GM21528 (cell line): ENCODE results near the gene TK1.
"Not testable (repeated sequence)": the region's sequence is repeated elsewhere in the genome, so short reads cannot be mapped to it uniquely, and the experiment has no call there.

Experiments
- ATAC-seq: cut with Tn5 transposase; IDR thresholded peaks from one replicate; pipeline ENCODE4 v1.9.1; 2021; ENCODE audit warnings: mild to moderate bottlenecking, moderate library complexity; ENCODE audit not compliant: unreplicated experiment, low FRiP score

Gene TK1

GRCh38 chr17:78180083-78180482 lies 6.8 kb downstream of the TK1 start:
- ATAC-seq, result no peak

- no peak for ATAC-seq
These were observed 7.5 kb downstream of the TK1 start for GRCh38 chr17:78179372-78179771.

- ATAC-seq, result peak; percentile 40
These were observed 10.3 kb downstream of the TK1 start for GRCh38 chr17:78176548-78177025.

GRCh38 chr17:78175643-78175981 lies 11.2 kb downstream of the TK1 start:
- no peak for ATAC-seq

GRCh38 chr17:78174870-78175642 lies 11.8 kb downstream of the TK1 start:
- ATAC-seq, result no peak

- ATAC-seq, result no peak
These were observed 12.4 kb downstream of the TK1 start for GRCh38 chr17:78174346-78174869.

- no peak for ATAC-seq
These were observed 13.6 kb downstream of the TK1 start for GRCh38 chr17:78173097-78173715.

GRCh38 chr17:78172249-78173051 lies 14.4 kb downstream of the TK1 start:
- no peak for ATAC-seq

- not testable (repeated sequence) for ATAC-seq
These were observed 15.1 kb downstream of the TK1 start for GRCh38 chr17:78171591-78172248.

- no peak for ATAC-seq
These were observed 15.9 kb downstream of the TK1 start for GRCh38 chr17:78170692-78171590.

- no peak for ATAC-seq
These were observed 17.7 kb downstream of the TK1 start for GRCh38 chr17:78168903-78169793.

- ATAC-seq, result peak; percentile 50
These were observed 18.5 kb downstream of the TK1 start, which contains the start of gene SYNGR2 for GRCh38 chr17:78168242-78168902. Gene SYNGR2 (plus strand): TSS chr17:78168581. CDS start chr17:78168617, 36 bp downstream.

GRCh38 chr17:78166416-78166815 lies 20.4 kb downstream of the TK1 start:
- ATAC-seq, result no peak

GRCh38 chr17:78164748-78165607 lies 21.9 kb downstream of the TK1 start:
- no peak for ATAC-seq

GRCh38 chr17:78163881-78164747 lies 22.7 kb downstream of the TK1 start:
- ATAC-seq, result no peak

- no peak for ATAC-seq
These were observed 27.2 kb downstream of the TK1 start for GRCh38 chr17:78159575-78160158.
